Breast epithelium (tissue), 3 donors: ENCODE data around the gene DNASE1L3.

ENCODE experiments used
- POLR2A ChIP-seq: fragments of 450-650 bp; IDR thresholded peaks from one replicate; pipeline ENCODE4 v1.6.1; 2016; ENCODE audit warnings: antibody characterized with exemption, mild to moderate bottlenecking, moderate library complexity
- TF ChIP-seq, protein P1 (sequence below), 3 donors: fragments of 450-650 bp; IDR thresholded peaks; one replicate each; pipeline ENCODE4 v1.5.1; 2016 to 2017; ENCODE audit warnings: antibody characterized with exemption in 3 of 3, mild to moderate bottlenecking in 3 of 3, moderate library complexity in 3 of 3

DNA sequence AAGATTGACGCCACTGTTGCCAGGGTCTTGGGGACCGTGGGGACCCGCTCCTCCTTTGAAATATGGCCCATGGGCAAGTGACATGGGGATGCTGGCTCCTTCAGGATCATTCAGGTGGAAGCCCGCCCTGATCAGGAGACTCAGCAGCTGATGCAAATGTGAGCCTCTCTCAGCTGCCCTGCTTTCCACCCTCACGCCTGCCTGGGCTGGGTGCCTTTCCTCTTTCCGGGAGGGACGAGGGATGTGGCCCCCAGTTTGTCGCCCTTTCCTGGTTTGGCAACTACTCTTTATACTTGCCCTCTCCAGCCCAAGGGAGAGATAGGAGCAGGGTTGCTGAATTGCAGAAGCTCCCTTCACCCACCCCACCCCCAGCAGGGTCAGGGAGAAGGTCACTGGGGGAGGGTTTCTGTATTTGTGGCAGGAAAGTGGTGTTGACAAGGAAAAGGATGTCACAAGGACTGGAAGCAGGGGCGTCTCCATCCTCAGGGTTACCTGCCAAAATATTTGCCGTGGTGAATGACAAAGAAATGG lies 21.8 kb downstream of the DNASE1L3 start:
- no peak for TF ChIP-seq POLR2A
- TF ChIP-seq, protein P1, sequence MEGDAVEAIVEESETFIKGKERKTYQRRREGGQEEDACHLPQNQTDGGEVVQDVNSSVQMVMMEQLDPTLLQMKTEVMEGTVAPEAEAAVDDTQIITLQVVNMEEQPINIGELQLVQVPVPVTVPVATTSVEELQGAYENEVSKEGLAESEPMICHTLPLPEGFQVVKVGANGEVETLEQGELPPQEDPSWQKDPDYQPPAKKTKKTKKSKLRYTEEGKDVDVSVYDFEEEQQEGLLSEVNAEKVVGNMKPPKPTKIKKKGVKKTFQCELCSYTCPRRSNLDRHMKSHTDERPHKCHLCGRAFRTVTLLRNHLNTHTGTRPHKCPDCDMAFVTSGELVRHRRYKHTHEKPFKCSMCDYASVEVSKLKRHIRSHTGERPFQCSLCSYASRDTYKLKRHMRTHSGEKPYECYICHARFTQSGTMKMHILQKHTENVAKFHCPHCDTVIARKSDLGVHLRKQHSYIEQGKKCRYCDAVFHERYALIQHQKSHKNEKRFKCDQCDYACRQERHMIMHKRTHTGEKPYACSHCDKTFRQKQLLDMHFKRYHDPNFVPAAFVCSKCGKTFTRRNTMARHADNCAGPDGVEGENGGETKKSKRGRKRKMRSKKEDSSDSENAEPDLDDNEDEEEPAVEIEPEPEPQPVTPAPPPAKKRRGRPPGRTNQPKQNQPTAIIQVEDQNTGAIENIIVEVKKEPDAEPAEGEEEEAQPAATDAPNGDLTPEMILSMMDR (IDR thresholded peaks at IDR 0.05): no peak
